GM19395 (cell line): ENCODE results near the gene PHRF1.
A peak's percentile ranks its signal among the peaks of the same experiment; 100 is the strongest.

Experiments
- ATAC-seq: cut with Tn5 transposase; IDR thresholded peaks from one replicate; pipeline ENCODE4 v1.9.1; 2021; ENCODE audit warnings: mild to moderate bottlenecking, moderate library complexity; ENCODE audit not compliant: unreplicated experiment

Gene PHRF1

GRCh38 chr11:575996-576768 lies at the start of gene PHRF1:
PHRF1 (plus strand) TSS chr11:576470; CDS start chr11:581513, 5,043 bp downstream.
- peak; percentile 82 for ATAC-seq

GRCh38 chr11:528166-528814 lies 48.0 kb upstream of the PHRF1 start:
- no peak for ATAC-seq

- ATAC-seq, result no peak
Measured at GRCh38 chr11:528815-529727, 47.2 kb upstream of the PHRF1 start.

- ATAC-seq, result no peak
Measured at GRCh38 chr11:529728-530411, 46.4 kb upstream of the PHRF1 start.

GRCh38 chr11:530960-531831 lies 45.1 kb upstream of the PHRF1 start:
- no peak for ATAC-seq

- ATAC-seq, result no peak
Measured at GRCh38 chr11:531919-532526, 44.2 kb upstream of the PHRF1 start.

- no peak for ATAC-seq
Measured at GRCh38 chr11:532527-532985, 43.7 kb upstream of the PHRF1 start.

GRCh38 chr11:532986-533585 lies 43.2 kb upstream of the PHRF1 start:
- no peak for ATAC-seq

- no peak for ATAC-seq
Measured at GRCh38 chr11:533586-534395, 42.5 kb upstream of the PHRF1 start.

GRCh38 chr11:534396-535209 lies 41.7 kb upstream of the PHRF1 start:
- ATAC-seq, result no peak

- peak; percentile 3 for ATAC-seq
Measured at GRCh38 chr11:535210-535518, 41.1 kb upstream of the PHRF1 start.

GRCh38 chr11:535519-536454 lies 40.5 kb upstream of the PHRF1 start, which contains the start of gene HRAS:
HRAS (minus strand) TSS chr11:535576.
- ATAC-seq, result peak; percentile 67

- peak; percentile 61 for ATAC-seq
Measured at GRCh38 chr11:536841-537621, 39.2 kb upstream of the PHRF1 start, which contains the start of gene LRRC56. LRRC56 (plus strand) TSS chr11:537527; CDS start chr11:540685, 3,158 bp downstream.

- no peak for ATAC-seq
Measured at GRCh38 chr11:537622-538430, 38.4 kb upstream of the PHRF1 start.
